Measurements from ENCODE around the gene GNE.
"Not testable (repeated sequence)": the region's sequence is repeated elsewhere in the genome, so short reads cannot be mapped to it uniquely, and the experiment has no call there.

Gene GNE

DNA sequence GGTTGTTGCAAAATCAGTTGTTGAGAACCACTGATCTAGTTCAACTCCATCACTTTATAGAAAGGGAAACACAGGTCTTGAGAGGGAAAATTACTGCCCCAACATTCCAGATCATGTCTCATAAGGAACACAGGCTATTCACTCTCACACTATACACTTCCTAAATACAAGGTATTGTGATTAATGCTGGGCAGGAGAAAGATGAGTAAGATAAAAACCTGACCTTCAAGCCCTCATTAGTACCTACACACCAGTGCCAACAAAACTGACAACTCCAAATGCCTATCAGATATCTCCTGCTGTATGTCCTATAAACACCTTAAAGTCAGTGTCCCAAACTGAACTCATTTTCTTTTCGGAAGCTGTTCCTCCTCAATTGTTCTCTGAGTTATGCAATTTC is 8.2 kb downstream of the GNE start:
- TF ChIP-seq, protein P1, sequence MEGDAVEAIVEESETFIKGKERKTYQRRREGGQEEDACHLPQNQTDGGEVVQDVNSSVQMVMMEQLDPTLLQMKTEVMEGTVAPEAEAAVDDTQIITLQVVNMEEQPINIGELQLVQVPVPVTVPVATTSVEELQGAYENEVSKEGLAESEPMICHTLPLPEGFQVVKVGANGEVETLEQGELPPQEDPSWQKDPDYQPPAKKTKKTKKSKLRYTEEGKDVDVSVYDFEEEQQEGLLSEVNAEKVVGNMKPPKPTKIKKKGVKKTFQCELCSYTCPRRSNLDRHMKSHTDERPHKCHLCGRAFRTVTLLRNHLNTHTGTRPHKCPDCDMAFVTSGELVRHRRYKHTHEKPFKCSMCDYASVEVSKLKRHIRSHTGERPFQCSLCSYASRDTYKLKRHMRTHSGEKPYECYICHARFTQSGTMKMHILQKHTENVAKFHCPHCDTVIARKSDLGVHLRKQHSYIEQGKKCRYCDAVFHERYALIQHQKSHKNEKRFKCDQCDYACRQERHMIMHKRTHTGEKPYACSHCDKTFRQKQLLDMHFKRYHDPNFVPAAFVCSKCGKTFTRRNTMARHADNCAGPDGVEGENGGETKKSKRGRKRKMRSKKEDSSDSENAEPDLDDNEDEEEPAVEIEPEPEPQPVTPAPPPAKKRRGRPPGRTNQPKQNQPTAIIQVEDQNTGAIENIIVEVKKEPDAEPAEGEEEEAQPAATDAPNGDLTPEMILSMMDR (IDR thresholded peaks at IDR 0.05; ENCODE audit: low read length) = no peak
- no peak for TF ChIP-seq EZH2 (IDR thresholded peaks at IDR 0.05; ENCODE audit: borderline replicate concordance, low read length)
- no peaks in the 10 kb centered on the region for H3K9me2 ChIP-seq (ENCODE audit: low read depth, low read length)

GRCh38 chr9:36249189-36249588 is 9.1 kb downstream of the GNE start:
- Histone ChIP-seq H3K27me3 (ENCODE audit: insufficient read depth, low read length) (no peaks in the 10 kb centered on the region), H3K9me2 (ENCODE audit: low read depth, low read length) (no peaks in the 10 kb centered on the region), H3K79me2 (ENCODE audit: insufficient read depth, low read length) (no peaks in the 10 kb centered on the region), H3K4me3 (ENCODE audit: low read depth, low read length, poor library complexity, severe bottlenecking) (no peak overlapping the region), H3K4me2 (ENCODE audit: low read length) (no peak overlapping the region), H3K4me1 (ENCODE audit: insufficient read depth, low read length, severe bottlenecking) (no peaks in the 10 kb centered on the region), H3K27ac (ENCODE audit: low read depth, low read length, poor library complexity, severe bottlenecking) (no peak overlapping the region), H3K9me3 (ENCODE audit: low read length) (no peaks in the 10 kb centered on the region), H3K36me3 (ENCODE audit: insufficient read depth, low read length) (peaks cover 10% of the 10 kb centered on the region; the same call in 1 of the 2 replicates), H4K20me1 (ENCODE audit: insufficient read depth, low read length) (no peaks in the 10 kb centered on the region), H3F3A (ENCODE audit: insufficient read depth, low read length) (no peaks in the 10 kb centered on the region), H3K9ac (ENCODE audit: low read length) (no peak overlapping the region), H2AFZ (ENCODE audit: low read length) (no peak overlapping the region)
- TF ChIP-seq, protein P1 (IDR thresholded peaks at IDR 0.05; ENCODE audit: low read length) = no peak
- TF ChIP-seq EZH2 (IDR thresholded peaks at IDR 0.05; ENCODE audit: borderline replicate concordance, low read length) = no peak

More for the DNA sequence above, 8.2 kb downstream of the GNE start:
- H4K20me1 ChIP-seq (ENCODE audit: insufficient read depth, low read length) = no peaks in the 10 kb centered on the region
- no peaks in the 10 kb centered on the region for H3K27me3 ChIP-seq (ENCODE audit: insufficient read depth, low read length)
- peaks cover 10% of the 10 kb centered on the region; the same call in 1 of the 2 replicates for H3K36me3 ChIP-seq (ENCODE audit: insufficient read depth, low read length)
- H3K4me3 ChIP-seq (ENCODE audit: low read depth, low read length, poor library complexity, severe bottlenecking) = no peak overlapping the region
- no peaks in the 10 kb centered on the region for H3F3A ChIP-seq (ENCODE audit: insufficient read depth, low read length)
- no peak overlapping the region for H2AFZ ChIP-seq (ENCODE audit: low read length)
- no peak overlapping the region for H3K9ac ChIP-seq (ENCODE audit: low read length)
- H3K9me3 ChIP-seq (ENCODE audit: low read length) = no peaks in the 10 kb centered on the region
- no peak overlapping the region for H3K4me2 ChIP-seq (ENCODE audit: low read length)
- no peaks in the 10 kb centered on the region for H3K4me1 ChIP-seq (ENCODE audit: insufficient read depth, low read length, severe bottlenecking)
- H3K27ac ChIP-seq (ENCODE audit: low read depth, low read length, poor library complexity, severe bottlenecking) = no peak overlapping the region
- H3K79me2 ChIP-seq (ENCODE audit: insufficient read depth, low read length) = no peaks in the 10 kb centered on the region

GRCh38 chr9:36248061-36248460 is 10.2 kb downstream of the GNE start:
- H3K36me3 ChIP-seq (ENCODE audit: insufficient read depth, low read length); H3K27ac ChIP-seq (ENCODE audit: low read depth, low read length, poor library complexity, severe bottlenecking); H3K9ac ChIP-seq (ENCODE audit: low read length); H3K79me2 ChIP-seq (ENCODE audit: insufficient read depth, low read length); H3K27me3 ChIP-seq (ENCODE audit: insufficient read depth, low read length); H3K4me1 ChIP-seq (ENCODE audit: insufficient read depth, low read length, severe bottlenecking); H3K9me3 ChIP-seq (ENCODE audit: low read length); H4K20me1 ChIP-seq (ENCODE audit: insufficient read depth, low read length); H3K4me2 ChIP-seq (ENCODE audit: low read length); H2AFZ ChIP-seq (ENCODE audit: low read length); H3F3A ChIP-seq (ENCODE audit: insufficient read depth, low read length); H3K4me3 ChIP-seq (ENCODE audit: low read depth, low read length, poor library complexity, severe bottlenecking); H3K9me2 ChIP-seq (ENCODE audit: low read depth, low read length): not testable (repeated sequence)
- TF ChIP-seq, protein P1 (IDR thresholded peaks at IDR 0.05; ENCODE audit: low read length) = peak; percentile 56

Data from OCI-LY1 (cell line).